ENCODE measurements around the gene PRLH. TPM values are rescaled to one million over a fixed set of nuclear protein-coding genes. Genes with fewer than 3 reads are reported as not detected.
"Not testable (repeated sequence)": the region's sequence is repeated elsewhere in the genome, so short reads cannot be mapped to it uniquely, and the experiment has no call there.

PRLH gene
- total RNA-seq, 1 donor, result not detected

- H3K4me3 ChIP-seq (ENCODE audit: low read depth, low read length), result no peak overlapping the region
- TF ChIP-seq CTCF (IDR thresholded peaks at IDR 0.05; ENCODE audit: insufficient read depth, low read depth, low read length), result no peak
- DNase-seq (ENCODE audit: low read depth), result peak; percentile 91
Measured at GRCh38 chr2:237594514-237594871, 28.1 kb downstream of the PRLH start.

GRCh38 chr2:237595829-237596519 lies 29.6 kb downstream of the PRLH start:
- not testable (repeated sequence) for DNase-seq (ENCODE audit: low read depth); H3K4me3 ChIP-seq (ENCODE audit: low read depth, low read length)

GRCh38 chr2:237596520-237597195 lies 30.3 kb downstream of the PRLH start:
- no peak for TF ChIP-seq CTCF (IDR thresholded peaks at IDR 0.05; ENCODE audit: insufficient read depth, low read depth, low read length)
- DNase-seq (ENCODE audit: low read depth), result no peak
- no peak overlapping the region for H3K4me3 ChIP-seq (ENCODE audit: low read depth, low read length)

GRCh38 chr2:237597196-237598145 lies 31.1 kb downstream of the PRLH start:
- DNase-seq (ENCODE audit: low read depth), result no peak
- H3K4me3 ChIP-seq (ENCODE audit: low read depth, low read length), result no peak overlapping the region
- no peak for TF ChIP-seq CTCF (IDR thresholded peaks at IDR 0.05; ENCODE audit: insufficient read depth, low read depth, low read length)

- H3K4me3 ChIP-seq (ENCODE audit: low read depth, low read length), result no peak overlapping the region
- TF ChIP-seq CTCF (IDR thresholded peaks at IDR 0.05; ENCODE audit: insufficient read depth, low read depth, low read length), result no peak
- DNase-seq (ENCODE audit: low read depth), result no peak
Measured at GRCh38 chr2:237598468-237599208, 32.3 kb downstream of the PRLH start.

GRCh38 chr2:237599465-237600110 lies 33.2 kb downstream of the PRLH start:
- TF ChIP-seq CTCF (IDR thresholded peaks at IDR 0.05; ENCODE audit: insufficient read depth, low read depth, low read length), result no peak
- no peak for DNase-seq (ENCODE audit: low read depth)
- H3K4me3 ChIP-seq (ENCODE audit: low read depth, low read length), result no peak overlapping the region
